GM12875 (cell line): ENCODE measurements around the gene SLC39A11.
"Not testable (repeated sequence)": the region's sequence is repeated elsewhere in the genome, so short reads cannot be mapped to it uniquely, and the experiment has no call there.

Experiments used
- H3K4me3 ChIP-seq: one replicate; pipeline ENCODE4 v1.5.1; 2011; ENCODE audit warnings: low read depth, low read length, control low read depth
- TF ChIP-seq, protein P1 (sequence below): IDR thresholded peaks from 2 replicates; pipeline ENCODE4 v1.5.1; 2011; ENCODE audit warnings: low read depth, mild to moderate bottlenecking, control low read depth, inconsistent platforms, low read length, moderate library complexity, borderline replicate concordance; ENCODE audit not compliant: insufficient read depth

SLC39A11 gene

DNA sequence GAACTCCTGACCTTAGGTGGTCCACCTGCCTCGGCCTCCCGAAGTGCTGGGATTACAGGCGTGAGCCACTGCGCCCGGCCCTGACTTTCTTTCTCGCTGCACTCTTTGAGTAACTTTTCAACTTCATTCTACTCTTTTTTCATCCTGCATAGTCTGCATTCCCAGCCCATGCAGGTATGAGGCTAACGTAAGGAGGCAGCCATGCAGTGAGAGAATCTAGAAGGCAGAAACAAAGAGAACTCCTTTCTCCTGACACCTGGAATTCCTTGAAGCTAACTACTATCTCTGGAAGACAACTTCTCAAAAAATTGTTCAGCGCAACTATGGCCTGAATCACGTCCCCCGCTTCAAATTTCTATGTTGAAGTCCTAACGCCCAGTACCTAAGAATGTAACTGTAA is 152.0 kb downstream of the SLC39A11 start:
- TF ChIP-seq, protein P1, sequence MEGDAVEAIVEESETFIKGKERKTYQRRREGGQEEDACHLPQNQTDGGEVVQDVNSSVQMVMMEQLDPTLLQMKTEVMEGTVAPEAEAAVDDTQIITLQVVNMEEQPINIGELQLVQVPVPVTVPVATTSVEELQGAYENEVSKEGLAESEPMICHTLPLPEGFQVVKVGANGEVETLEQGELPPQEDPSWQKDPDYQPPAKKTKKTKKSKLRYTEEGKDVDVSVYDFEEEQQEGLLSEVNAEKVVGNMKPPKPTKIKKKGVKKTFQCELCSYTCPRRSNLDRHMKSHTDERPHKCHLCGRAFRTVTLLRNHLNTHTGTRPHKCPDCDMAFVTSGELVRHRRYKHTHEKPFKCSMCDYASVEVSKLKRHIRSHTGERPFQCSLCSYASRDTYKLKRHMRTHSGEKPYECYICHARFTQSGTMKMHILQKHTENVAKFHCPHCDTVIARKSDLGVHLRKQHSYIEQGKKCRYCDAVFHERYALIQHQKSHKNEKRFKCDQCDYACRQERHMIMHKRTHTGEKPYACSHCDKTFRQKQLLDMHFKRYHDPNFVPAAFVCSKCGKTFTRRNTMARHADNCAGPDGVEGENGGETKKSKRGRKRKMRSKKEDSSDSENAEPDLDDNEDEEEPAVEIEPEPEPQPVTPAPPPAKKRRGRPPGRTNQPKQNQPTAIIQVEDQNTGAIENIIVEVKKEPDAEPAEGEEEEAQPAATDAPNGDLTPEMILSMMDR: no peak
- no peak overlapping the region for H3K4me3 ChIP-seq

DNA sequence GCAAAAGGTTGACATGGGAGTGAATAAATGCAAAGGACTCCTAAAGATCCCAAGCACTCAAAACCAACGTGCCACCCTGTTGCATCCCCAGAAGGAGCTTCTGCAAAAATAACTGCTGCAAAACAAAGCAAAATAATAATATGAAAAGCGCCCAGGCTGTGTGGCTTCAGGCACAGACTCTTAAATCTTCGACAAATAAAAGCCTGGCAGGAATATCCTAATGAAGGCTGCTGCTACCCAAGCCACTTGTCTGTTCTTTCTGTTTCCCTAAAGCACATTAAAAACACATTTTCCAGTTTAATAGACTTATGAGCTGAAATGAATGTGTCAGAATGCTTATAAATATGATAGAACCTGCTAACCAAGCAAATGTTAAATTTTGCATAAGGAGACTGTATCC is 154.0 kb downstream of the SLC39A11 start:
- H3K4me3 ChIP-seq: no peak overlapping the region
- TF ChIP-seq, protein P1: no peak

DNA sequence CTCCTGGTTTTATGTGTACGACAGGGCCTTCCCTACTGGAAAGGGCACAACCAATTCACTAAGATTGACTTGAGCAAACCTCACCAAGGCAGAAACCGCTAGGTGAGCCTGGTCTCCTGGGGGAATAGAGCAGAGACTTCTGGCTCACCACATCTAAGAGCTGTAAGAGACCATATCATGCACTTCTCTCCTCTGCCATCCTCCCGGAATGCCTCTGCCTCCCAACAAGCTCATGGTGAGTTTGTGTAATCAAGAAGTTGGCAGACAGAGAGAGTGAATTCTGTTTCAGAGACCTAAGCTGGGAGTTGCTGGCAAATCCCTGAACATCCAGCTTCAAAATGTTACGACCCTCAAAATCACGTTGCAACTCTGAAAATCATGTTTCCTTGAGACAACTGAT is 154.8 kb downstream of the SLC39A11 start:
- H3K4me3 ChIP-seq: no peak overlapping the region
- TF ChIP-seq, protein P1: no peak

DNA sequence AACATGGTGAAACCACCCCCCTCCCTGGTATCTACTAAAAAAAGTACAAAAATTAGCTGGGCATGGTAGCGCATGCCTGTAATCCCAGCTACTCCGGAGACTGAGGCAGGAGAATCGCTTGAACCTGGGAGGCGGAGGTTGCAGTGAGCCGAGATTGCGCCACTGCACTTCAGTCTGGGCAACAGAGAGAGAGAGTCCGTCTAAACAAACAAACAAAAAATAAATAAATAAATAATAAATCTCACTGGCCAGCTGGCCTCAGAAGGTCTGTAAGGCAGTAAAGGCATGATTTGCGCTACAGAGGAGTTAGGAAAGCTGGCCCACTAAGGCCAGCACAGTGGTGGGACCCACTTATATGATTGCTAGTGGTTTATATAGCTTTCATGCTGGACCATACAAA is 155.2 kb downstream of the SLC39A11 start:
- H3K4me3 ChIP-seq: not testable (repeated sequence)

DNA sequence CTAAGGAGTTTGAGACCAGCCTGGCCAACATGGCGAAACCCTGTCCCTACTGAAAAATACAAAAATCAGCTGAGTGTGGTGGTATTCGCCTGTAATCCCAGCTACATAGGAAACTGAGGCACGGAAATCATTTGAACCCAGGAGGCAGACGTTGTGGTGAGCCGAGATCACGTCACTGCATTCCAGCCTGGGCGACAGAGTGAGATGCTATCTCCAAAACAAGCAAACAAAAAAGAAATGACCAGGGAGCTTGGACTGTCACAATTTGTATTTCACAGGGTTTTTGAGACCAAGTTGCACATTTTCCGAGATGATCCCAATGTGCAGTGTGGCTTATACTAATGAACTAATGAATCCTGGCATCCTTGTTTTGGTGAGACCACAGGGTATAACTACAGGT is 156.5 kb downstream of the SLC39A11 start:
- H3K4me3 ChIP-seq: no peak overlapping the region
- TF ChIP-seq, protein P1: no peak

DNA sequence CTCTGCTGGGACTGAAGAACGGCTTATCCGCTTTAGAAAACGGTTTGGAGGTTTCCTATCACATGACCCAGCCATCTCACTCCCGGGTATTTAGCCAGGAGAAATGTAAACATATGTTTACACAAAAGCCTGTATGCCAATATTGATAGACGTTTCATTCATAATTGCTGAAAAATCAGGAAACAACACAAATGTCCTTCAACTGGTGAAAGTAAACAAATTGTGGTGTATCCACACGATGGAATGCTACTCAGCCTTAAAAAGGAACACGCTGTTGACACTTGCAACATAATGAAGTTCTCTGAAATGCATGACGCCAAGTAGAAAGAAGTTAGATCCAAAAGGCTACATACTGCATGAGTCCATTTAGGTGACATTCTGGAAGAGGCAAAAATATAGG is 157.6 kb downstream of the SLC39A11 start:
- TF ChIP-seq, protein P1: no peak
- H3K4me3 ChIP-seq: no peak overlapping the region

DNA sequence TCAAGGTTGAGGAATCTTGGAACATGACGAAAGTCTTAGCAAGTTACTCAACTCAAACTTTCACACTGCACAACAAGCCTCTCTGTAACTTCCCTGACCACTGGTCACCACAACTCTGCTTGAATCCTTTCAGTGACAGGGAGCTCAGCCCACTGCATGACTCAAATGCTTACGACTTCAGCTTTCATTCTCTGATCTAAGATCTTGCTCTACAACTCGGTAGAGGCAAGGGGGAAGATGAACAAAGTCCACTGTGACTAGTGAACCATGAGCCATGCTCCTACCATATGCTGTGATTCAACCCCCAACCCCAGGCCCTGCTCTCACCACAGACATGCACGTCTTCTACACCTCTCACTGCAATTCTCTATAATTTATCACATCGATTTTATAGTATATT is 160.9 kb downstream of the SLC39A11 start:
- TF ChIP-seq, protein P1: no peak
- H3K4me3 ChIP-seq: no peak overlapping the region

DNA sequence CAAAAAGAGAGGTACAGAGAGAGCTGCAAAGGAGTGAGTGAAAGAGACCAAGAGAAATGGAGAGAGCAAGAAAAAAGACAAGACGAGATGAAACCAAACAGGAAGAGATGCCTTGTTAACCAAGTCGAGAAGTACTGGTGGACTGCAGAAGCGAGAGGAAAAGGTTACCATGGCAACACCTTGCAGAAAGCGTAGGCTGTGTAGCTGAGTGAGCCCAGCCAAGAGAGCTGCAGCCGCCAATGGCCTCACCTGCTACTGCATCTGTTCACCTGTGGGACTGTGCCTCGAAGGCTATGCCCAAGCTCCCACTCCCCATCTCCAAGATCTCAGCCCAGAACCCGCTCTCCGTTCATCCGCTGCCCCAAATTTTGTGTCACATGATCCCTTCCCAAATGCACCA is 161.3 kb downstream of the SLC39A11 start:
- H3K4me3 ChIP-seq: no peak overlapping the region
- TF ChIP-seq, protein P1: no peak
